HG02870 (cell line): ENCODE results near the gene POLR2E.

Experiments used
- ATAC-seq: cut with Tn5 transposase; IDR thresholded peaks from one replicate; pipeline ENCODE4 v1.9.1; 2021; ENCODE audit warnings: mild to moderate bottlenecking, moderate library complexity; ENCODE audit not compliant: unreplicated experiment

Gene POLR2E

GRCh38 chr19:1098177-1099051, 3.2 kb upstream of the POLR2E start:
- ATAC-seq, result no peak

- no peak for ATAC-seq
These were observed 2.6 kb upstream of the POLR2E start for GRCh38 chr19:1097810-1098176.

GRCh38 chr19:1094655-1094977, 559 bp downstream of the POLR2E start:
- ATAC-seq, result no peak

GRCh38 chr19:1093811-1094553, 1.2 kb downstream of the POLR2E start:
- no peak for ATAC-seq

- ATAC-seq, result no peak
These were observed 1.8 kb downstream of the POLR2E start for GRCh38 chr19:1093330-1093729.

- no peak for ATAC-seq
These were observed 3.5 kb downstream of the POLR2E start for GRCh38 chr19:1091544-1092175.

- no peak for ATAC-seq
These were observed 4.2 kb downstream of the POLR2E start for GRCh38 chr19:1090731-1091543.

GRCh38 chr19:1089891-1090290, 5.3 kb downstream of the POLR2E start:
- no peak for ATAC-seq

- no peak for ATAC-seq
These were observed 5.9 kb downstream of the POLR2E start for GRCh38 chr19:1089126-1089771.

- ATAC-seq, result no peak
These were observed 6.7 kb downstream of the POLR2E start for GRCh38 chr19:1088416-1089010.

- no peak for ATAC-seq
These were observed 7.3 kb downstream of the POLR2E start for GRCh38 chr19:1087813-1088415.

- no peak for ATAC-seq
These were observed 8.6 kb downstream of the POLR2E start for GRCh38 chr19:1086613-1087012.

GRCh38 chr19:1085676-1086442, 9.3 kb downstream of the POLR2E start:
- ATAC-seq, result no peak

GRCh38 chr19:1085053-1085658, 10.0 kb downstream of the POLR2E start:
- ATAC-seq, result no peak

GRCh38 chr19:1084024-1084868, 10.9 kb downstream of the POLR2E start:
- ATAC-seq, result no peak

- ATAC-seq, result no peak
These were observed 12.0 kb downstream of the POLR2E start for GRCh38 chr19:1082928-1083816.
